ENCODE results near the gene GALNT12.
A peak's percentile ranks its signal among the peaks of the same experiment; 100 is the strongest.

The GALNT12 gene

GRCh38 chr9:98833090-98833956, 25.9 kb downstream of the GALNT12 start:
- DNase-seq (ENCODE audit: low read depth), result no peak

GRCh38 chr9:98834386-98834785, 26.9 kb downstream of the GALNT12 start:
- DNase-seq (ENCODE audit: low read depth), result no peak

GRCh38 chr9:98836206-98836605, 28.7 kb downstream of the GALNT12 start:
- DNase-seq (ENCODE audit: low read depth), result no peak

- DNase-seq (ENCODE audit: low read depth), result no peak
These were observed 30.0 kb downstream of the GALNT12 start for GRCh38 chr9:98837516-98837915.

GRCh38 chr9:98838155-98838867, 30.8 kb downstream of the GALNT12 start:
- DNase-seq (ENCODE audit: low read depth), result no peak

- DNase-seq (ENCODE audit: low read depth), result no peak
These were observed 31.5 kb downstream of the GALNT12 start for GRCh38 chr9:98838868-98839565.

- DNase-seq (ENCODE audit: low read depth), result no peak
These were observed 32.3 kb downstream of the GALNT12 start for GRCh38 chr9:98839724-98840123.

GRCh38 chr9:98842510-98842909, 35.0 kb downstream of the GALNT12 start:
- no peak for DNase-seq (ENCODE audit: low read depth)

- DNase-seq (ENCODE audit: low read depth), result no peak
These were observed 38.6 kb downstream of the GALNT12 start for GRCh38 chr9:98846081-98846480.

- DNase-seq (ENCODE audit: low read depth), result no peak
These were observed 39.4 kb downstream of the GALNT12 start for GRCh38 chr9:98846879-98847278.

- DNase-seq (ENCODE audit: low read depth), result peak; percentile 53
These were observed 41.1 kb downstream of the GALNT12 start for GRCh38 chr9:98848450-98849149.

GRCh38 chr9:98849563-98849962, 42.1 kb downstream of the GALNT12 start:
- no peak for DNase-seq (ENCODE audit: low read depth)

- DNase-seq (ENCODE audit: low read depth), result no peak
These were observed 43.6 kb downstream of the GALNT12 start for GRCh38 chr9:98850851-98851729.

- no peak for DNase-seq (ENCODE audit: low read depth)
These were observed 44.4 kb downstream of the GALNT12 start for GRCh38 chr9:98851730-98852459.

GRCh38 chr9:98852460-98852734, 44.9 kb downstream of the GALNT12 start:
- DNase-seq (ENCODE audit: low read depth), result no peak

- DNase-seq (ENCODE audit: low read depth), result no peak
These were observed 45.5 kb downstream of the GALNT12 start for GRCh38 chr9:98852961-98853360.

GRCh38 chr9:98854266-98854665, 46.8 kb downstream of the GALNT12 start:
- DNase-seq (ENCODE audit: low read depth), result no peak

GRCh38 chr9:98855592-98855991, 48.1 kb downstream of the GALNT12 start:
- DNase-seq (ENCODE audit: low read depth), result no peak

- DNase-seq (ENCODE audit: low read depth), result no peak
These were observed 49.5 kb downstream of the GALNT12 start for GRCh38 chr9:98856982-98857381.

- DNase-seq (ENCODE audit: low read depth), result no peak
These were observed 52.5 kb downstream of the GALNT12 start for GRCh38 chr9:98859941-98860340.

GRCh38 chr9:98860871-98861293, 53.4 kb downstream of the GALNT12 start:
- no peak for DNase-seq (ENCODE audit: low read depth)
